Thoracic aorta (tissue), 2 donors: ENCODE results near the gene MLPH. TPM values are rescaled to one million over a fixed set of nuclear protein-coding genes. Genes with fewer than 3 reads are reported as not detected.

Experiments
- ATAC-seq: fragments of 150-250 bp; one replicate; pipeline ENCODE4 v1.8.0; 2017; ENCODE audit warnings: low read depth; ENCODE audit not compliant: insufficient number of reproducible peaks, low FRiP score
- DNase-seq: peaks from one replicate; pipeline ENCODE4 v3.0.0-alpha.2; 2020; ENCODE audit warnings: low spot score
- H3K27ac ChIP-seq, 2 donors: fragments of 200-600 bp; sonication (generic); 1 replicate in 1 of 2; 2 replicates in 1 of 2; pipeline ENCODE4 v1.5.1; 2016; ENCODE audit warnings: mild to moderate bottlenecking in 2 of 2, moderate library complexity in 2 of 2
- H3K27me3 ChIP-seq: fragments of 200-600 bp; sonication (generic); replicated peaks from 2 replicates; pipeline ENCODE4 v1.6.0; 2016; ENCODE audit warnings: mild to moderate bottlenecking; ENCODE audit not compliant: insufficient read depth
- H3K36me3 ChIP-seq: fragments of 200-600 bp; sonication (generic); one replicate; pipeline ENCODE4 v1.5.1; 2016
- H3K4me1 ChIP-seq, 2 donors: fragments of 200-600 bp; sonication (generic); 1 replicate in 1 of 2; 2 replicates in 1 of 2; pipeline versions ENCODE4 v1.5.1 to v1.6.0; 2016; ENCODE audit warnings: low read depth in 2 of 2, mild to moderate bottlenecking in 1 of 2; ENCODE audit not compliant: control insufficient read depth in 1 of 2
- H3K4me3 ChIP-seq: fragments of 200-600 bp; sonication (generic); 2 replicates; pipeline ENCODE4 v1.5.1; 2016; ENCODE audit warnings: mild to moderate bottlenecking
- H3K9me3 ChIP-seq: fragments of 200-600 bp; sonication (generic); 2 replicates; pipeline ENCODE4 v1.5.1; 2016
- CTCF ChIP-seq: fragments of 200-600 bp; sonication (generic); IDR thresholded peaks from one replicate; pipeline ENCODE4 v1.5.1; 2019; ENCODE audit warnings: antibody characterized with exemption
- total RNA-seq, 2 donors: library from RNA; depleted of rRNA; stranded (reverse); fragments of >200 nt; gene quantifications; one replicate each; pipeline versions ENCODE4 v1.1.0 to v1.2.3, GENCODE V29; 2016

MLPH gene
- total RNA-seq, 2 donors from 2014 or later = 2.0 to 7.4 TPM

DNA sequence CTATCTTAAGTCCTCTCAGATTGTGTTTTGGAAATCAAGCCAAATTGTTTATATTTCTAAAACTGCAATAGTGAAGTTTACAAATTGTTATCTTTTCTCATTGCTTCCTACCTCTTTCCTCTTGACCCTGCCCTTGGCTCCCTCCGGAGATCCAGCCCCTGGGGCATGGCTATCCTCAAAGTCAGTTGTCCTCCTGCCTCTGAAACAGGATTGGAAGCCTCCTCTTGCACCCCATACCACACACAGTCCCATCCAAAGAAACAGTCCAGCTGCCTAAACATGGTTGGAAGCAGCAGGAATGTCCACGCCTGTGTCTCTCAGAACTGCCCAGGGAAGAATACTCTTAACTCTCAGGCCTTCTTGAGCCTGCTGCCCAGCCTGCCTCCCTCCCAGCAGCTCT lies 43.0 kb upstream of the MLPH start:
- Histone ChIP-seq H3K27ac (no peak overlapping the region), H3K4me3 (no peak overlapping the region), H3K9me3 (no peaks in the 10 kb centered on the region), H3K36me3 (no peaks in the 10 kb centered on the region), H3K4me1 (peaks cover 7 to 12% of the 10 kb centered on the region in 2 donors), H3K27me3 (no peaks in the 10 kb centered on the region)
- no peak for DNase-seq
- TF ChIP-seq CTCF = no peak
- no peak for ATAC-seq

- ATAC-seq = no peak
- Histone ChIP-seq H3K27me3 (no peaks in the 10 kb centered on the region), H3K36me3 (no peaks in the 10 kb centered on the region), H3K9me3 (no peaks in the 10 kb centered on the region), H3K4me1 (peaks cover 14 to 27% of the 10 kb centered on the region in 2 donors), H3K4me3 (no peak overlapping the region), H3K27ac (no peak overlapping the region)
- no peak for TF ChIP-seq CTCF
- no peak for DNase-seq
Measured at GRCh38 chr2:237445611-237446337, 41.3 kb upstream of the MLPH start.

DNA sequence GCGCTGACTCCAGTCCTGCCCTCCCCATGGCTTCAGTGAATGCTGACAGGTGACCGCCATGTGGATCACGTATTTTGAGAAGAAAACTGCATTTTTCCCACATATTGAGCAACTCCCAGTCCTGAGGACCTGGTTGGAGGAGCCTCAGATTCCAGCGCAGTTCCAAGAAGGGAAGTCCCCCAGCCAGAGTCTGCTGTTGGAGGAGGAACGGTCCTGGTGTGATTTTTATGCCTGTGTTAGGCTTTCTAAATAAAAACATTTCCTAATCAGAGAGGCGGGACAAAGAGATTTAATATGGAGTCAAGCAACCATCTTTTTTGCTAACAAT lies 40.7 kb upstream of the MLPH start:
- DNase-seq (no peak), ATAC-seq (no peak)
- Histone ChIP-seq H3K27me3 (no peaks in the 10 kb centered on the region), H3K36me3 (no peaks in the 10 kb centered on the region), H3K4me1 (peaks cover 14 to 27% of the 10 kb centered on the region in 2 donors), H3K9me3 (no peaks in the 10 kb centered on the region), H3K27ac (no peak overlapping the region), H3K4me3 (no peak overlapping the region)
- no peak for TF ChIP-seq CTCF

GRCh38 chr2:237447496-237447895 lies 39.6 kb upstream of the MLPH start:
- Histone ChIP-seq H3K4me3 (no peak overlapping the region), H3K4me1 (peaks cover 14 to 27% of the 10 kb centered on the region in 2 donors), H3K27ac (no peak overlapping the region), H3K36me3 (no peaks in the 10 kb centered on the region), H3K27me3 (no peaks in the 10 kb centered on the region), H3K9me3 (no peaks in the 10 kb centered on the region)
- DNase-seq (no peak), ATAC-seq (no peak)
- TF ChIP-seq CTCF = no peak

DNA sequence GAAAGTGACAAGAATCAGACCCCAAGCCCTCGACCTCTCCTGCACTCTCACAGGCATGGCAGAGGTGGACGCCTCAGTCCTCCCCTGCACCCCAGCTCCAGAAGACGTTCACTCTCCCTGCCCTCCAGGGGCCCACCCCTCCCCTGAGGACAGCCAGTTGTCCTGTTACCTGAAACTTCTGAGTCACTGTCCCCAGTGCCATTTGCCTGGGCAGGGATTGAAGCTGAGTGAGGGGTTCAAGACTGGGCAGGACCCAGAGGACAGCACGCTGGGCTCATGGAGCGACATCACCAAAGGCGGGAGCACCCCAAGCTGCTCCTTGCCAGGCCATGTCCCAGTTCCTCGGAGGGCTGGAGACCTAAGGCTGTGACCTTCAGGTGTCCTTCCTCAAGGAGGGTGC lies 38.9 kb upstream of the MLPH start:
- Histone ChIP-seq H3K27ac (peak overlapping the region; percentile 91 to 94), H3K4me1 (peaks cover 14 to 27% of the 10 kb centered on the region in 2 donors), H3K36me3 (no peaks in the 10 kb centered on the region), H3K9me3 (no peaks in the 10 kb centered on the region), H3K4me3 (no peak overlapping the region), H3K27me3 (no peaks in the 10 kb centered on the region)
- ATAC-seq = no peak
- no peak for TF ChIP-seq CTCF
- no peak for DNase-seq
